ENCODE results near the gene SMU1. TPM values are rescaled to one million over a fixed set of nuclear protein-coding genes. Genes with fewer than 3 reads are reported as not detected.

SMU1 gene
- total and polyA plus RNA-seq, 2 of the 13 experiments (the other 11 are each of a cell fraction or from before 2014, with no cell fraction given) = 12.9 to 36.6 TPM

- 41% methylated on average over 9 of the region's 10 CpGs for WGBS (ENCODE audit: low lambda C conversion rate)
- H3K4me3 ChIP-seq (replicated peaks in 1 of 3; ENCODE audit: insufficient read depth in 1 of 3, low read depth in 2 of 3, low read length in 3 of 3) = no peak overlapping the region
- POLR2A ChIA-PET = no interaction called here
- no peak for DNase-seq (ENCODE audit: low spot score)
- intact Hi-C loops (cut with micrococcal nuclease; ENCODE audit: unreplicated experiment) (loop anchor here (5.0 kb wide), 1 partner anchor 76 kb away; no protein-coding TSS in a partner anchor), in situ Hi-C loops (cut with HindIII; ENCODE audit: extremely low pct_ligation_motif_present, low pct_unique_long_range_greater_than_20kb) (no loop called here)
- H3K79me2 ChIP-seq (ENCODE audit: insufficient read depth, low read length) = no peaks in the 10 kb centered on the region
- peak; percentile 30; the same call in 2 of the 3 replicates for ATAC-seq
- no TSS peak for BruUV-seq (replicated peaks)
- no peaks in the 10 kb centered on the region for H4K20me1 ChIP-seq (ENCODE audit: insufficient read depth, low read length)
- TF ChIP-seq NFE2L1 (CRISPR knock-in tag; IDR thresholded peaks at IDR 0.05; ENCODE audit: borderline replicate concordance) (no peak), HMGXB4 (CRISPR knock-in tag; IDR thresholded peaks at IDR 0.05; ENCODE audit: borderline replicate concordance in 1 of 2, low read depth in 1 of 2) (no peak), ZNF501 (CRISPR knock-in tag; IDR thresholded peaks at IDR 0.05) (no peak), ZNF354B (CRISPR knock-in tag; IDR thresholded peaks at IDR 0.05) (no peak), YEATS4 (CRISPR knock-in tag; IDR thresholded peaks at IDR 0.05; ENCODE audit: borderline replicate concordance) (no peak), NR3C1 (CRISPR knock-in tag; IDR thresholded peaks at IDR 0.05) (no peak), THAP7 (CRISPR knock-in tag; IDR thresholded peaks at IDR 0.05) (no peak), GRHL1 (CRISPR knock-in tag; conservative IDR thresholded peaks at IDR 0.05) (no peak), ZNF841 (CRISPR knock-in tag; IDR thresholded peaks at IDR 0.05; ENCODE audit: borderline replicate concordance) (no peak), ZFP1 (CRISPR knock-in tag; IDR thresholded peaks at IDR 0.05) (no peak), SRSF9 (IDR thresholded peaks at IDR 0.05; ENCODE audit: borderline replicate concordance, insufficient read depth, low read depth, low read length, poor library complexity, severe bottlenecking) (no peak), ZNF724P (CRISPR knock-in tag; IDR thresholded peaks at IDR 0.05; ENCODE audit: borderline replicate concordance) (no peak), ZNF30 (CRISPR knock-in tag; IDR thresholded peaks at IDR 0.05) (no peak), PAWR (CRISPR knock-in tag; IDR thresholded peaks at IDR 0.05; ENCODE audit: borderline replicate concordance) (no peak), IRF2 (CRISPR knock-in tag; IDR thresholded peaks at IDR 0.05) (no peak)
- peaks cover 15% of the 10 kb centered on the region; the same call in 1 of the 2 replicates for H3K4me1 ChIP-seq (ENCODE audit: insufficient read depth, low read length)
- peaks cover 0 to 2% of the 10 kb centered on the region in 2 experiments; a peak in 2 of 5 replicates for H3K27me3 ChIP-seq (ENCODE audit: control insufficient read depth in 1 of 2, insufficient read depth in 2 of 2, low read length in 2 of 2)
- H3K9ac ChIP-seq (ENCODE audit: insufficient read depth, low read depth, low read length) = no peak overlapping the region
- no peak overlapping the region for H3K4me2 ChIP-seq (ENCODE audit: low read depth, low read length)
- no peak overlapping the region for H2AFZ ChIP-seq (ENCODE audit: low read length)
- FAIRE-seq = no peak
- CTCF ChIA-PET (ENCODE audit: low intra/inter-chr PET ratio, low total read pairs) = no interaction called here
- H3K9me3 ChIP-seq (ENCODE audit: low read length) = no peaks in the 10 kb centered on the region
- H3K27ac ChIP-seq (ENCODE audit: extremely low read length, insufficient read depth, low read length) = no peak overlapping the region
- no peaks in the 10 kb centered on the region for H3K36me3 ChIP-seq (replicated peaks in 1 of 2; ENCODE audit: control insufficient read depth in 1 of 2, insufficient read depth in 2 of 2, low read length in 2 of 2)
Observed at GRCh38 chr9:33101104-33101951, 24.9 kb upstream of the SMU1 start.
